K562 (cell line): ENCODE measurements around the gene FBXO48. TPM values are rescaled to one million over a fixed set of nuclear protein-coding genes. Genes with fewer than 3 reads are reported as not detected.

Experiments used
- ATF2 ChIP-seq: sonication (generic); formaldehyde crosslinking; IDR thresholded peaks from 2 replicates; pipeline ENCODE4 v1.8.1; 2022; ENCODE audit warnings: missing genetic modification reagents
- BRD4 ChIP-seq: fragments of 200-600 bp; sonication (generic); IDR thresholded peaks from 2 replicates; pipeline ENCODE4 v1.6.1; 2017; ENCODE audit warnings: inconsistent platforms
- FOXP1 ChIP-seq: sonication (generic); formaldehyde crosslinking; IDR thresholded peaks from 2 replicates; pipeline ENCODE4 v1.8.0; 2022; ENCODE audit warnings: mild to moderate bottlenecking, missing genetic modification reagents
- MCM7 ChIP-seq, 2 experiments: fragments of 450-650 bp; IDR thresholded peaks; 2 replicates each; pipeline ENCODE4 v1.6.1; 2016 to 2018
- MEF2A ChIP-seq: IDR thresholded peaks from 2 replicates; pipeline ENCODE4 v1.6.1; 2011; ENCODE audit warnings: low read depth, mild to moderate bottlenecking, low read length, moderate library complexity; ENCODE audit not compliant: control insufficient read depth
- POLR3A ChIP-seq: IDR thresholded peaks from 2 replicates; pipeline ENCODE4 v1.6.1; 2011; ENCODE audit warnings: borderline replicate concordance, mild to moderate bottlenecking, moderate library complexity; ENCODE audit not compliant: insufficient read length, insufficient read depth; ENCODE audit errors: extremely low read depth
- RREB1 ChIP-seq: fragments of 250-450 bp; sonication (Bioruptor Pico); IDR thresholded peaks from 2 replicates; pipeline ENCODE4 v1.4.0; 2020
- TFAM ChIP-seq: fragments of 250-450 bp; sonication (Bioruptor Pico); conservative IDR thresholded peaks from 2 replicates; pipeline ENCODE4 v1.5.0; 2021; ENCODE audit warnings: mild to moderate bottlenecking, moderate library complexity
- TRIM28 ChIP-seq: fragments of 450-650 bp; IDR thresholded peaks from 2 replicates; pipeline ENCODE4 v1.6.1; 2017
- U2AF1 ChIP-seq: fragments of 200-400 bp; formaldehyde crosslinking; optimal IDR thresholded peaks from 2 replicates; pipeline ENCODE3; 2017; ENCODE audit warnings: mild to moderate bottlenecking, low read depth, low read length, moderate library complexity
- ZBTB1 ChIP-seq: sonication (generic); formaldehyde crosslinking; IDR thresholded peaks from 2 replicates; pipeline ENCODE4 v1.8.1; 2023; ENCODE audit warnings: missing genetic modification reagents, low read depth, mild to moderate bottlenecking, borderline replicate concordance
- ZBTB33 ChIP-seq: sonication (generic); formaldehyde crosslinking; IDR thresholded peaks from 2 replicates; pipeline ENCODE4 v1.8.1; 2023; ENCODE audit warnings: mild to moderate bottlenecking, missing genetic modification reagents
- ZBTB5 ChIP-seq: fragments of 450-650 bp; IDR thresholded peaks from 2 replicates; pipeline ENCODE4 v1.6.1; 2017; ENCODE audit warnings: antibody characterized with exemption
- ZNF197 ChIP-seq: fragments of 200-800 bp; sonication (Bioruptor generic); IDR thresholded peaks from 2 replicates; pipeline ENCODE4 v1.6.1; 2016; ENCODE audit warnings: low read depth, missing genetic modification characterization, missing compliant biosample characterization
- ZNF76 ChIP-seq: fragments of 250-450 bp; sonication (Bioruptor Pico); IDR thresholded peaks from 2 replicates; pipeline ENCODE4 v1.4.0; 2020; ENCODE audit warnings: mild to moderate bottlenecking, moderate library complexity, borderline replicate concordance
- polyA plus RNA-seq, 8 experiments: library from polyadenylated mRNA; depleted of rRNA in 4 of 8; stranded (reverse) in 5 of 8; unstranded in 3 of 8; fragments of >200 nt; fragmentation: Nextera tagmentation in 2 of 8; fragmentation: Illumina TruSeq in 1 of 8; extraction: Ambion mirVana in 2 of 8; extraction: Trizol in 1 of 8; gene quantifications; 2 replicates each; pipeline versions ENCODE4 v1.2.1 to v1.2.3, GENCODE V29; 2011 to 2014; ENCODE audit warnings: inconsistent platforms in 1 of 8, missing spikeins in 1 of 8
- total RNA-seq, 7 experiments: library from RNA; depleted of rRNA in 6 of 7; stranded (reverse); fragments of >200 nt in 6 of 7; fragmentation: Illumina TruSeq in 2 of 7; extraction: Trizol in 2 of 7; gene quantifications; 2 replicates each; pipeline versions ENCODE4 v1.2.1 to v1.2.3, GENCODE V29; 2011 to 2021; ENCODE audit warnings: low replicate concordance in 1 of 7

The FBXO48 gene
- total and polyA plus RNA-seq, 9 of the 15 experiments (the other 6 are each of a cell fraction or from before 2014, with no cell fraction given) = 0.36 to 1.8 (median 0.73) TPM

GRCh38 chr2:68467077-68467960, at the start of gene FBXO48, which contains the start of gene APLF (continued):
- TF ChIP-seq ZBTB5 (no peak), ATF2 (CRISPR knock-in tag) (no peak), ZBTB1 (0 out of 2 replicates have a peak, but pooled peaks have one; percentile 58), MCM7 (IDR thresholded peaks at IDR 0.05) (no peak), U2AF1 (peak; percentile 50), ZNF197 (CRISPR knock-in tag) (peak; percentile 91; the same call in 1 of the 2 replicates), RREB1 (CRISPR knock-in tag) (no peak), MEF2A (no peak), FOXP1 (no peak), BRD4 (no peak), ZNF76 (CRISPR knock-in tag) (no peak), POLR3A (no peak), TRIM28 (no peak), ZBTB33 (CRISPR knock-in tag) (no peak), TFAM (CRISPR knock-in tag) (no peak)
